Astrocyte (in vitro differentiated cells and primary cell): ENCODE measurements around the gene CSNK1G2. TPM values are rescaled to one million over a fixed set of nuclear protein-coding genes. Genes with fewer than 3 reads are reported as not detected.

Experiments
- DNase-seq: peaks from one replicate; pipeline ENCODE4 v3.0.0-alpha.2; 2010; ENCODE audit warnings: low read depth
- FAIRE-seq: peaks from 2 replicates; lab custom pipeline; 2011; peaks lifted over from hg19 to GRCh38; lab: Jason Lieb, UNC
- H2AFZ ChIP-seq: 2 replicates; pipeline ENCODE4 v1.6.0; 2012; ENCODE audit warnings: low read depth, low read length, inconsistent platforms
- H3K27ac ChIP-seq: 2 replicates; pipeline ENCODE4 v1.5.1; 2011; ENCODE audit warnings: low read depth, low read length, inconsistent platforms
- H3K27me3 ChIP-seq: 2 replicates; pipeline ENCODE4 v1.6.0; 2011; ENCODE audit warnings: low read length, inconsistent platforms; ENCODE audit not compliant: insufficient read depth
- H3K36me3 ChIP-seq: 2 replicates; pipeline ENCODE4 v1.5.1; 2011; ENCODE audit warnings: low read length, inconsistent platforms; ENCODE audit not compliant: insufficient read depth
- H3K4me1 ChIP-seq: 2 replicates; pipeline ENCODE4 v1.5.1; 2011; ENCODE audit warnings: low read length, inconsistent platforms; ENCODE audit not compliant: insufficient read depth
- H3K4me2 ChIP-seq: 2 replicates; pipeline ENCODE4 v1.6.0; 2012; ENCODE audit warnings: low read length, inconsistent platforms
- H3K4me3 ChIP-seq: 2 replicates; pipeline ENCODE4 v1.5.1; 2011; ENCODE audit warnings: low read depth, mild to moderate bottlenecking, low read length, inconsistent platforms; ENCODE audit not compliant: insufficient read depth
- H3K79me2 ChIP-seq: 2 replicates; pipeline ENCODE4 v1.6.0; 2012; ENCODE audit warnings: mild to moderate bottlenecking, low read length, inconsistent platforms; ENCODE audit not compliant: insufficient read depth
- H3K9ac ChIP-seq: 2 replicates; pipeline ENCODE4 v1.6.0; 2012; ENCODE audit warnings: mild to moderate bottlenecking, low read length, inconsistent platforms
- H3K9me3 ChIP-seq: 2 replicates; pipeline ENCODE4 v1.5.1; 2012; ENCODE audit warnings: low read depth, mild to moderate bottlenecking, low read length, inconsistent platforms; ENCODE audit not compliant: insufficient read depth
- H4K20me1 ChIP-seq: 2 replicates; pipeline ENCODE4 v1.6.0; 2012; ENCODE audit warnings: low read length, inconsistent platforms; ENCODE audit not compliant: insufficient read depth
- H3K27ac Mint-ChIP-seq: one replicate; pipeline ENCODE4 v1.8.0; 2021; ENCODE audit warnings: mild to moderate bottlenecking, mixed read lengths; ENCODE audit not compliant: unreplicated experiment
- H3K27me3 Mint-ChIP-seq: one replicate; pipeline ENCODE4 v1.8.0; 2021; ENCODE audit warnings: low read depth, mixed read lengths; ENCODE audit not compliant: unreplicated experiment
- H3K36me3 Mint-ChIP-seq: one replicate; pipeline ENCODE4 v1.8.0; 2021; ENCODE audit warnings: low read depth, mixed read lengths; ENCODE audit not compliant: unreplicated experiment
- H3K4me1 Mint-ChIP-seq: one replicate; pipeline ENCODE4 v1.8.0; 2021; ENCODE audit warnings: low read depth, mixed read lengths; ENCODE audit not compliant: unreplicated experiment
- H3K4me3 Mint-ChIP-seq: one replicate; pipeline ENCODE4 v1.8.0; 2021; ENCODE audit warnings: mild to moderate bottlenecking, moderate library complexity, mixed read lengths; ENCODE audit not compliant: unreplicated experiment
- H3K9me3 Mint-ChIP-seq: one replicate; pipeline ENCODE4 v1.8.0; 2021; ENCODE audit warnings: mild to moderate bottlenecking, mixed read lengths; ENCODE audit not compliant: unreplicated experiment
- EZH2 ChIP-seq: IDR thresholded peaks from 2 replicates; pipeline ENCODE4 v1.6.1; 2012; ENCODE audit warnings: mild to moderate bottlenecking, low read length, inconsistent platforms; ENCODE audit not compliant: insufficient read depth
- total RNA-seq: library from RNA; stranded (reverse); gene quantifications from 2 replicates; pipeline ENCODE4 v1.2.1, GENCODE V29; 2021
- TF ChIP-seq, protein P1 (sequence below): IDR thresholded peaks from 2 replicates; pipeline ENCODE4 v1.5.1; 2011; ENCODE audit warnings: low read depth, mild to moderate bottlenecking, inconsistent platforms, low read length, moderate library complexity; ENCODE audit not compliant: insufficient read depth

The CSNK1G2 gene
- total RNA-seq, 1 donor from 2014 or later, result 64.1 TPM

- Mint-ChIP-seq H3K4me3 (peak overlapping the region; percentile 20), H3K36me3 (peaks cover 7% of the 10 kb centered on the region), H3K4me1 (no peaks in the 10 kb centered on the region), H3K9me3 (no peaks in the 10 kb centered on the region), H3K27me3 (no peaks in the 10 kb centered on the region), H3K27ac (no peak overlapping the region)
- TF ChIP-seq EZH2, result no peak
- TF ChIP-seq, protein P1, sequence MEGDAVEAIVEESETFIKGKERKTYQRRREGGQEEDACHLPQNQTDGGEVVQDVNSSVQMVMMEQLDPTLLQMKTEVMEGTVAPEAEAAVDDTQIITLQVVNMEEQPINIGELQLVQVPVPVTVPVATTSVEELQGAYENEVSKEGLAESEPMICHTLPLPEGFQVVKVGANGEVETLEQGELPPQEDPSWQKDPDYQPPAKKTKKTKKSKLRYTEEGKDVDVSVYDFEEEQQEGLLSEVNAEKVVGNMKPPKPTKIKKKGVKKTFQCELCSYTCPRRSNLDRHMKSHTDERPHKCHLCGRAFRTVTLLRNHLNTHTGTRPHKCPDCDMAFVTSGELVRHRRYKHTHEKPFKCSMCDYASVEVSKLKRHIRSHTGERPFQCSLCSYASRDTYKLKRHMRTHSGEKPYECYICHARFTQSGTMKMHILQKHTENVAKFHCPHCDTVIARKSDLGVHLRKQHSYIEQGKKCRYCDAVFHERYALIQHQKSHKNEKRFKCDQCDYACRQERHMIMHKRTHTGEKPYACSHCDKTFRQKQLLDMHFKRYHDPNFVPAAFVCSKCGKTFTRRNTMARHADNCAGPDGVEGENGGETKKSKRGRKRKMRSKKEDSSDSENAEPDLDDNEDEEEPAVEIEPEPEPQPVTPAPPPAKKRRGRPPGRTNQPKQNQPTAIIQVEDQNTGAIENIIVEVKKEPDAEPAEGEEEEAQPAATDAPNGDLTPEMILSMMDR, result no peak
- Histone ChIP-seq H3K9me3 (no peaks in the 10 kb centered on the region), H3K4me1 (peaks cover 2% of the 10 kb centered on the region), H3K4me2 (no peak overlapping the region), H3K36me3 (no peaks in the 10 kb centered on the region), H3K27me3 (no peaks in the 10 kb centered on the region), H4K20me1 (peaks cover 55% of the 10 kb centered on the region), H3K4me3 (no peak overlapping the region), H3K27ac (no peak overlapping the region), H2AFZ (no peak overlapping the region), H3K79me2 (peaks cover 26% of the 10 kb centered on the region), H3K9ac (no peak overlapping the region)
- FAIRE-seq, result no peak
- DNase-seq, result no peak
Observed at GRCh38 chr19:2011169-2011568, 70.2 kb downstream of the CSNK1G2 start.

GRCh38 chr19:2012941-2013682 lies 72.1 kb downstream of the CSNK1G2 start:
- Histone ChIP-seq H3K9ac (no peak overlapping the region), H3K27me3 (no peaks in the 10 kb centered on the region), H3K4me1 (peaks cover 2% of the 10 kb centered on the region), H2AFZ (no peak overlapping the region), H3K4me3 (no peak overlapping the region), H3K9me3 (no peaks in the 10 kb centered on the region), H3K4me2 (peak overlapping the region; percentile 85), H3K79me2 (peaks cover 26% of the 10 kb centered on the region), H3K27ac (no peak overlapping the region), H3K36me3 (no peaks in the 10 kb centered on the region), H4K20me1 (peaks cover 40% of the 10 kb centered on the region)
- FAIRE-seq (no peak), DNase-seq (no peak)
- TF ChIP-seq, protein P1, result no peak
- TF ChIP-seq EZH2, result no peak
- no peak overlapping the region for H3K27ac Mint-ChIP-seq
- peaks cover 7% of the 10 kb centered on the region for H3K36me3 Mint-ChIP-seq
- H3K27me3 Mint-ChIP-seq, result no peaks in the 10 kb centered on the region
- no peak overlapping the region for H3K4me3 Mint-ChIP-seq
- no peaks in the 10 kb centered on the region for H3K9me3 Mint-ChIP-seq
- no peaks in the 10 kb centered on the region for H3K4me1 Mint-ChIP-seq

GRCh38 chr19:2013683-2013961 lies 72.7 kb downstream of the CSNK1G2 start:
- H3K36me3 Mint-ChIP-seq, result peaks cover 7% of the 10 kb centered on the region

More at GRCh38 chr19:2013683-2013961, 72.7 kb downstream of the CSNK1G2 start:
- Histone ChIP-seq H3K36me3 (no peaks in the 10 kb centered on the region), H3K9ac (no peak overlapping the region), H3K79me2 (peaks cover 26% of the 10 kb centered on the region), H2AFZ (no peak overlapping the region), H3K27me3 (no peaks in the 10 kb centered on the region), H3K4me2 (peak overlapping the region; percentile 85), H3K4me3 (no peak overlapping the region), H3K9me3 (no peaks in the 10 kb centered on the region), H3K4me1 (peaks cover under 1% of the 10 kb centered on the region), H3K27ac (no peak overlapping the region), H4K20me1 (peaks cover 35% of the 10 kb centered on the region)
- no peak overlapping the region for H3K4me3 Mint-ChIP-seq
- no peak overlapping the region for H3K27ac Mint-ChIP-seq
- FAIRE-seq, result no peak
- DNase-seq, result no peak
- TF ChIP-seq, protein P1, result no peak
- TF ChIP-seq EZH2, result no peak
- H3K4me1 Mint-ChIP-seq, result no peaks in the 10 kb centered on the region
- no peaks in the 10 kb centered on the region for H3K9me3 Mint-ChIP-seq
- no peaks in the 10 kb centered on the region for H3K27me3 Mint-ChIP-seq
